ENCODE measurements around the gene INSR.
"Not testable (repeated sequence)": the region's sequence is repeated elsewhere in the genome, so short reads cannot be mapped to it uniquely, and the experiment has no call there.

Gene INSR

GRCh38 chr19:7067122-7067521 is 227.1 kb downstream of the INSR start:
- DNase-seq (ENCODE audit: low read depth in 2 of 2): peak; percentile 41 to 56
- H3K4me3 ChIP-seq (replicated peaks in 1 of 2; ENCODE audit: low read depth in 2 of 2, low read length in 2 of 2): not testable (repeated sequence)
- TF ChIP-seq CTCF (IDR thresholded peaks at IDR 0.05; ENCODE audit: low read depth, low read length): peak; percentile 45

- no peak for DNase-seq (ENCODE audit: low read depth in 2 of 2)
- no peak overlapping the region for H3K4me3 ChIP-seq (replicated peaks in 1 of 2; ENCODE audit: low read depth in 2 of 2, low read length in 2 of 2)
- TF ChIP-seq CTCF (IDR thresholded peaks at IDR 0.05; ENCODE audit: low read depth, low read length): no peak
Observed at GRCh38 chr19:7063764-7064418, 230.3 kb downstream of the INSR start.

- TF ChIP-seq CTCF (IDR thresholded peaks at IDR 0.05; ENCODE audit: low read depth, low read length): no peak
- H3K4me3 ChIP-seq (replicated peaks in 1 of 2; ENCODE audit: low read depth in 2 of 2, low read length in 2 of 2): no peak overlapping the region
- no peak for DNase-seq (ENCODE audit: low read depth in 2 of 2)
Observed at GRCh38 chr19:7063339-7063738, 230.9 kb downstream of the INSR start.
